WERI-Rb-1 (cell line): ENCODE results near the gene SEPTIN10.

Source experiments
- DNase-seq: peaks from one replicate; pipeline ENCODE4 v3.0.0-alpha.2; 2020
- H3K27ac ChIP-seq: fragments of 250-450 bp; sonication (Bioruptor Pico); 2 replicates; pipeline ENCODE4 v1.5.1; 2020; ENCODE audit warnings: mild to moderate bottlenecking, moderate library complexity
- H3K27me3 ChIP-seq: fragments of 250-450 bp; sonication (Bioruptor Pico); 2 replicates; pipeline ENCODE4 v1.5.1; 2021; ENCODE audit warnings: mild to moderate bottlenecking, low read depth, moderate library complexity; ENCODE audit not compliant: insufficient read depth, severe bottlenecking
- H3K36me3 ChIP-seq: fragments of 250-450 bp; sonication (Bioruptor Pico); 2 replicates; pipeline ENCODE4 v1.5.1; 2020; ENCODE audit warnings: mild to moderate bottlenecking, moderate library complexity
- H3K4me3 ChIP-seq: 2 replicates; pipeline ENCODE4 v1.5.1; 2011; ENCODE audit warnings: low read depth, mild to moderate bottlenecking, control low read depth, low read length
- H3K9me3 ChIP-seq: fragments of 250-450 bp; sonication (Bioruptor Pico); 2 replicates; pipeline ENCODE4 v1.5.1; 2021; ENCODE audit warnings: mild to moderate bottlenecking, moderate library complexity; ENCODE audit not compliant: severe bottlenecking
- CTCF ChIP-seq: IDR thresholded peaks from 2 replicates; pipeline ENCODE4 v1.5.1; 2011; ENCODE audit warnings: low read depth, mild to moderate bottlenecking, control low read depth, inconsistent platforms, low read length

Gene SEPTIN10

GRCh38 chr2:109609352-109610024 lies 4.3 kb downstream of the SEPTIN10 start:
- DNase-seq, result no peak

GRCh38 chr2:109607766-109608165 lies 6.0 kb downstream of the SEPTIN10 start:
- no peak for DNase-seq
- Histone ChIP-seq H3K4me3 (no peak overlapping the region), H3K9me3 (no peaks in the 10 kb centered on the region), H3K36me3 (no peaks in the 10 kb centered on the region; the same call in 1 of the 2 replicates), H3K27ac (no peak overlapping the region), H3K27me3 (no peaks in the 10 kb centered on the region)
- no peak for TF ChIP-seq CTCF

More at GRCh38 chr2:109609352-109610024, 4.3 kb downstream of the SEPTIN10 start:
- Histone ChIP-seq H3K27me3 (no peaks in the 10 kb centered on the region), H3K36me3 (no peaks in the 10 kb centered on the region; the same call in 1 of the 2 replicates), H3K27ac (no peak overlapping the region), H3K9me3 (no peaks in the 10 kb centered on the region), H3K4me3 (no peak overlapping the region)
- no peak for TF ChIP-seq CTCF

GRCh38 chr2:109604597-109604996 lies 9.2 kb downstream of the SEPTIN10 start:
- Histone ChIP-seq H3K9me3 (no peaks in the 10 kb centered on the region), H3K27ac (no peak overlapping the region), H3K4me3 (no peak overlapping the region), H3K36me3 (no peaks in the 10 kb centered on the region; the same call in 1 of the 2 replicates), H3K27me3 (no peaks in the 10 kb centered on the region)
- DNase-seq, result no peak
- TF ChIP-seq CTCF, result no peak

- Histone ChIP-seq H3K4me3 (no peak overlapping the region), H3K36me3 (no peaks in the 10 kb centered on the region; the same call in 1 of the 2 replicates), H3K9me3 (no peaks in the 10 kb centered on the region), H3K27me3 (no peaks in the 10 kb centered on the region), H3K27ac (no peak overlapping the region)
- no peak for DNase-seq
- no peak for TF ChIP-seq CTCF
Measured at GRCh38 chr2:109602617-109603188, 11.1 kb downstream of the SEPTIN10 start.

GRCh38 chr2:109601783-109602182 lies 12.0 kb downstream of the SEPTIN10 start:
- no peak for TF ChIP-seq CTCF
- H3K27me3 ChIP-seq, result no peaks in the 10 kb centered on the region
- H3K27ac ChIP-seq, result no peak overlapping the region
- DNase-seq, result no peak
- H3K36me3 ChIP-seq, result no peaks in the 10 kb centered on the region; the same call in 1 of the 2 replicates
- no peaks in the 10 kb centered on the region for H3K9me3 ChIP-seq
- no peak overlapping the region for H3K4me3 ChIP-seq
